Measurements from ENCODE around the gene WBP2.

DNA sequence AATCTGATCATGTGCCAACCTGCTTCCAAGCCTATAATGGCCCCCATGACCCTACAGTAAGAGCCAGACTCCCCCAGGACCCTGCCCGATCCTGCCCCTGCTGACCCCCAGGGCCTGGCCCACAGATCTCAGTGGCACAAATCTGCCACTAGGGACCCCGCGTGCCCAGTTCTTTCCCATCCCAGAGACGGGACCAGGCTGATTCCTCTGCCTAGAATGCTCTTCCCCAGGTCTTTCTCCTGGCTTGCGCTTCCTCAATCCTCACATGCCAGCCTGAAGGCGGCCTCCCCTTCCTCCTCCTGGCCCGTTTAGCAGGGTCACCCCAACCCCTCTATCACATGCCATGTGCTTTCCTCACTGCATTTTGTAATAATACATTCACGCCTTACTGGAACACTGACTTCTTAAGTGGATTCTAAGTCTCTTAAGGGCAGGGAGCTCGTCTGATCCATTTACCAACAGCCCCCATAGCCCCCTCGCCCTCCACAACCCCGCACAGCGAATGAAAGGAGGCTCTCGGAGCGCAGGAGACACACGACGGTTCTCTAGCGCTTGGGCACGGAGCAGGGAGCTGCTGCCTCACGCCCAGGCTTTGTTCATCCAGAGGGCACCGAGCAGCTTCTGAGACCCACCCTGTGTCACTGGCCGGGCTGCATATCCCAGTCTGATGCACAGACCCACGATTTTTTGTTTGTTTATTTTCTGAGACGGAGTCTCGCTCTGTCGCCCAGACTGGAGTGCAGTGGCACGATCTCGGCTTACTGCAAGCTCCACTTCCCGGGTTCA lies 40.4 kb upstream of the WBP2 start:
- peak in 1 of 3 donors; percentile 6 for TF ChIP-seq POLR2AphosphoS5 (IDR thresholded peaks at IDR 0.05)
- TF ChIP-seq, protein P1, sequence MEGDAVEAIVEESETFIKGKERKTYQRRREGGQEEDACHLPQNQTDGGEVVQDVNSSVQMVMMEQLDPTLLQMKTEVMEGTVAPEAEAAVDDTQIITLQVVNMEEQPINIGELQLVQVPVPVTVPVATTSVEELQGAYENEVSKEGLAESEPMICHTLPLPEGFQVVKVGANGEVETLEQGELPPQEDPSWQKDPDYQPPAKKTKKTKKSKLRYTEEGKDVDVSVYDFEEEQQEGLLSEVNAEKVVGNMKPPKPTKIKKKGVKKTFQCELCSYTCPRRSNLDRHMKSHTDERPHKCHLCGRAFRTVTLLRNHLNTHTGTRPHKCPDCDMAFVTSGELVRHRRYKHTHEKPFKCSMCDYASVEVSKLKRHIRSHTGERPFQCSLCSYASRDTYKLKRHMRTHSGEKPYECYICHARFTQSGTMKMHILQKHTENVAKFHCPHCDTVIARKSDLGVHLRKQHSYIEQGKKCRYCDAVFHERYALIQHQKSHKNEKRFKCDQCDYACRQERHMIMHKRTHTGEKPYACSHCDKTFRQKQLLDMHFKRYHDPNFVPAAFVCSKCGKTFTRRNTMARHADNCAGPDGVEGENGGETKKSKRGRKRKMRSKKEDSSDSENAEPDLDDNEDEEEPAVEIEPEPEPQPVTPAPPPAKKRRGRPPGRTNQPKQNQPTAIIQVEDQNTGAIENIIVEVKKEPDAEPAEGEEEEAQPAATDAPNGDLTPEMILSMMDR (IDR thresholded peaks at IDR 0.05): peak in 4 of 5 experiments; percentile 14 to 38 (median 27)
- no peak for TF ChIP-seq POLR2A (IDR thresholded peaks at IDR 0.05)
- no peak for TF ChIP-seq EP300 (IDR thresholded peaks at IDR 0.05; ENCODE audit: low read depth)

All from transverse colon (tissue), 4 donors.